Measurements from ENCODE around the gene VPS52. TPM values are rescaled to one million over a fixed set of nuclear protein-coding genes. Genes with fewer than 3 reads are reported as not detected.

The VPS52 gene
- total and polyA plus RNA-seq, 2 donors (not counting 1 experiment from before 2014, with no cell fraction given) = 100 to 144 TPM

GRCh38 chr6:33259032-33259431, 12.6 kb downstream of the VPS52 start:
- Histone ChIP-seq H3K27me3 (replicated peaks in 1 of 4; ENCODE audit: control extremely low read depth in 1 of 4, control insufficient read depth in 3 of 4, insufficient read depth in 4 of 4, low read length in 3 of 4) (no peaks in the 10 kb centered on the region), H3K36me3 (replicated peaks in 1 of 2; ENCODE audit: control extremely low read depth in 1 of 2, control insufficient read depth in 1 of 2, extremely low read depth in 1 of 2, insufficient read depth in 2 of 2, low read length in 1 of 2) (peaks cover 12 to 39% of the 10 kb centered on the region in 2 experiments), H2AFZ (ENCODE audit: insufficient read depth, low read depth, low read length, poor library complexity, severe bottlenecking) (no peak overlapping the region), H3K79me2 (ENCODE audit: control insufficient read depth, insufficient read depth, low read length) (no peaks in the 10 kb centered on the region), H3K4me3 (ENCODE audit: control extremely low read depth in 1 of 5, extremely low read depth in 1 of 5, insufficient read depth in 1 of 5, low read depth in 2 of 5, low read length in 4 of 5) (no peak overlapping the region), H3K4me2 (replicated peaks; ENCODE audit: low read depth, low read length, poor library complexity, severe bottlenecking) (no peak overlapping the region), H4K20me1 (ENCODE audit: control insufficient read depth, insufficient read depth, low read length, poor library complexity, severe bottlenecking) (no peaks in the 10 kb centered on the region), H3K27ac (ENCODE audit: low read length in 2 of 2) (no peak overlapping the region), H3K9ac (ENCODE audit: low read length) (no peak overlapping the region), H3K9me3 (ENCODE audit: control extremely low read depth in 1 of 3, control insufficient read depth in 2 of 3, insufficient read depth in 1 of 3, low read length in 2 of 3) (no peaks in the 10 kb centered on the region), H3K4me1 (ENCODE audit: control insufficient read depth in 2 of 2, insufficient read depth in 2 of 2, low read length in 2 of 2) (no peaks in the 10 kb centered on the region)
- 100% methylated on average over 3 of the region's 5 CpGs for WGBS (ENCODE audit: insufficient coverage)
- no peak overlapping the region for H3K27ac Mint-ChIP-seq
- no peaks in the 10 kb centered on the region for H3K4me1 Mint-ChIP-seq
- H3K27me3 Mint-ChIP-seq = no peaks in the 10 kb centered on the region
- TF ChIP-seq CTCF (IDR thresholded peaks at IDR 0.05) (no peak), EZH2 (IDR thresholded peaks at IDR 0.05; ENCODE audit: borderline replicate concordance, insufficient read depth, low read depth, low read length, poor library complexity, severe bottlenecking) (no peak)
- no peak overlapping the region for H3K4me3 Mint-ChIP-seq
- intact Hi-C loops (cut with micrococcal nuclease) = no loop called here
- POLR2A ChIA-PET = interaction anchor here (2.5 kb wide), 1 partner anchor 12 kb away, joined by 17 read pairs; the partner anchor contains the start of genes RPS18 and VPS52
- ATAC-seq (ENCODE audit: low read depth) (no peak), DNase-seq (no peak)
- CTCF ChIA-PET = interaction anchor here (2.1 kb wide), 1 partner anchor 11 kb away, joined by 5 read pairs; no protein-coding TSS in a partner anchor
- H3K9me3 Mint-ChIP-seq (ENCODE audit: insufficient read depth) = no peaks in the 10 kb centered on the region

- Mint-ChIP-seq H3K27me3 (no peaks in the 10 kb centered on the region), H3K9me3 (ENCODE audit: insufficient read depth) (no peaks in the 10 kb centered on the region), H3K4me1 (peaks cover 18% of the 10 kb centered on the region), H3K27ac (no peak overlapping the region), H3K4me3 (no peak overlapping the region)
- no CpG with 5 or more reads among the region's 4 CpGs for WGBS (ENCODE audit: insufficient coverage)
- Histone ChIP-seq H3K36me3 (replicated peaks in 1 of 2; ENCODE audit: control extremely low read depth in 1 of 2, control insufficient read depth in 1 of 2, extremely low read depth in 1 of 2, insufficient read depth in 2 of 2, low read length in 1 of 2) (peaks cover 1 to 14% of the 10 kb centered on the region in 2 experiments), H3K9me3 (ENCODE audit: control extremely low read depth in 1 of 3, control insufficient read depth in 2 of 3, insufficient read depth in 1 of 3, low read length in 2 of 3) (no peaks in the 10 kb centered on the region), H3K4me2 (replicated peaks; ENCODE audit: low read depth, low read length, poor library complexity, severe bottlenecking) (no peak overlapping the region), H4K20me1 (ENCODE audit: control insufficient read depth, insufficient read depth, low read length, poor library complexity, severe bottlenecking) (no peaks in the 10 kb centered on the region), H2AFZ (ENCODE audit: insufficient read depth, low read depth, low read length, poor library complexity, severe bottlenecking) (no peak overlapping the region), H3K9ac (ENCODE audit: low read length) (no peak overlapping the region), H3K4me1 (ENCODE audit: control insufficient read depth in 2 of 2, insufficient read depth in 2 of 2, low read length in 2 of 2) (peaks cover 8 to 10% of the 10 kb centered on the region in 2 donors), H3K4me3 (ENCODE audit: control extremely low read depth in 1 of 5, extremely low read depth in 1 of 5, insufficient read depth in 1 of 5, low read depth in 2 of 5, low read length in 4 of 5) (no peak overlapping the region), H3K27me3 (replicated peaks in 1 of 4; ENCODE audit: control extremely low read depth in 1 of 4, control insufficient read depth in 3 of 4, insufficient read depth in 4 of 4, low read length in 3 of 4) (no peaks in the 10 kb centered on the region), H3K27ac (ENCODE audit: low read length in 2 of 2) (no peak overlapping the region), H3K79me2 (ENCODE audit: control insufficient read depth, insufficient read depth, low read length) (peaks cover 9% of the 10 kb centered on the region)
- TF ChIP-seq CTCF (IDR thresholded peaks at IDR 0.05) (no peak), EZH2 (IDR thresholded peaks at IDR 0.05; ENCODE audit: borderline replicate concordance, insufficient read depth, low read depth, low read length, poor library complexity, severe bottlenecking) (no peak)
- intact Hi-C loops (cut with micrococcal nuclease) = no loop called here
- ChIA-PET CTCF (interaction anchor here (0.7 to 0.8 kb wide), 2 partner anchors 10 to 396 kb away, joined by 3 read pairs; no protein-coding TSS in a partner anchor), POLR2A (interaction anchor here (1.2 kb wide), 1 partner anchor 17 kb away, joined by 3 read pairs; no protein-coding TSS in a partner anchor)
- DNase-seq = no peak
- ATAC-seq (ENCODE audit: low read depth) = no peak
Measured at GRCh38 chr6:33254591-33254990, 17.1 kb downstream of the VPS52 start.

All from B cell (primary cell).